Fibroblast of lung (primary cell): ENCODE data around the gene PYGL.

Experiments used
- CTCF ChIP-seq, 2 donors: IDR thresholded peaks in 1 of 2; conservative IDR thresholded peaks in 1 of 2; 1 replicate in 1 of 2; 2 replicates in 1 of 2; pipeline ENCODE4 v1.5.1; 2011 to 2012; ENCODE audit warnings: low read length in 2 of 2, control low read depth in 1 of 2, inconsistent platforms in 1 of 2, low read depth in 1 of 2, mild to moderate bottlenecking in 1 of 2
- EZH2 ChIP-seq: IDR thresholded peaks from 2 replicates; pipeline ENCODE4 v1.5.1; 2012; ENCODE audit warnings: low read length, control low read depth, mild to moderate bottlenecking; ENCODE audit errors: missing control alignments

GRCh38 chr14:50978888-50979287, 34.6 kb upstream of the PYGL start:
- no peak for TF ChIP-seq CTCF (conservative IDR thresholded peaks at IDR 0.05 in 1 of 2, IDR thresholded peaks at IDR 0.05 in 1 of 2; ENCODE audit: low read depth in 1 of 2, low read length in 2 of 2)
- no peak for TF ChIP-seq EZH2
